HG02840 (cell line): ENCODE results near the gene PKN2.
"Not testable (repeated sequence)": the region's sequence is repeated elsewhere in the genome, so short reads cannot be mapped to it uniquely, and the experiment has no call there.

Source experiments
- ATAC-seq: cut with Tn5 transposase; IDR thresholded peaks from one replicate; pipeline ENCODE4 v1.9.1; 2021; ENCODE audit warnings: mild to moderate bottlenecking, moderate library complexity, moderate number of reproducible peaks; ENCODE audit not compliant: unreplicated experiment, low FRiP score

PKN2 gene

GRCh38 chr1:88780485-88780884, 96.4 kb downstream of the PKN2 start:
- no peak for ATAC-seq

DNA sequence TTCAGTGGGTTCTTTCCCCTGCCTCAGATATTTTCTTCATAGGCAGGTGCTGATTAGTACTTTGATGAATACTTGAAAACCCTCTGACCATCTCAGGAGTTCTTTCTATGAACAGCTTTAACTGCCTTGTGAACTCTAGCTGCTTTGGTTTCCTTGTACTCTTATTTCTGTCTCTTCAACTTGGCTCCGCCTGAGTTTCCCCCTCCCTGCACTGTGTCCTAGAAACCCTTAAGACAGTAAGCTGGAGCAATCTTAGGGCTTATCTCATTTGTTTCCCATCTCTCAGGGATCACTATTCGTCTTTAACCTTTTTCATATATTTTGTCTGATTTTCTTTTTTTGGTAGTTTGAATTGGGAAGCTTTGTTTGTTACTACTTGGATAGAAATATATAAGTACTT, 99.1 kb downstream of the PKN2 start:
- no peak for ATAC-seq

DNA sequence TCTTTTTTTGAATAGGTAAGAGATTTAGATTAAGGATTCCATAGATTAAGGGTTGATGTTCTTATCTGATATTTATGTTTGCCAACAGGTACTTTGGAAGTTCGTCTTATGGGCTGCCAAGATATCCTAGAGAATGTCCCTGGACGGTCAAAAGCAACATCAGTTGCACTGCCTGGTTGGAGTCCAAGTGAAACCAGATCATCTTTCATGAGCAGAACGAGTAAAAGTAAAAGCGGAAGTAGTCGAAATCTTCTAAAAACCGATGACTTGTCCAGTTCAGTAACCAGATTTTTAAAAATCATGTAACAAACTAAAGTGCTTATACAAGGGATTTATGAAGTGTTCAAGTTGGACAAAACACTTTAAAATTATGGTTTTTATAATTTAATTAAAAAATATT, 100.5 kb downstream of the PKN2 start:
- no peak for ATAC-seq

DNA sequence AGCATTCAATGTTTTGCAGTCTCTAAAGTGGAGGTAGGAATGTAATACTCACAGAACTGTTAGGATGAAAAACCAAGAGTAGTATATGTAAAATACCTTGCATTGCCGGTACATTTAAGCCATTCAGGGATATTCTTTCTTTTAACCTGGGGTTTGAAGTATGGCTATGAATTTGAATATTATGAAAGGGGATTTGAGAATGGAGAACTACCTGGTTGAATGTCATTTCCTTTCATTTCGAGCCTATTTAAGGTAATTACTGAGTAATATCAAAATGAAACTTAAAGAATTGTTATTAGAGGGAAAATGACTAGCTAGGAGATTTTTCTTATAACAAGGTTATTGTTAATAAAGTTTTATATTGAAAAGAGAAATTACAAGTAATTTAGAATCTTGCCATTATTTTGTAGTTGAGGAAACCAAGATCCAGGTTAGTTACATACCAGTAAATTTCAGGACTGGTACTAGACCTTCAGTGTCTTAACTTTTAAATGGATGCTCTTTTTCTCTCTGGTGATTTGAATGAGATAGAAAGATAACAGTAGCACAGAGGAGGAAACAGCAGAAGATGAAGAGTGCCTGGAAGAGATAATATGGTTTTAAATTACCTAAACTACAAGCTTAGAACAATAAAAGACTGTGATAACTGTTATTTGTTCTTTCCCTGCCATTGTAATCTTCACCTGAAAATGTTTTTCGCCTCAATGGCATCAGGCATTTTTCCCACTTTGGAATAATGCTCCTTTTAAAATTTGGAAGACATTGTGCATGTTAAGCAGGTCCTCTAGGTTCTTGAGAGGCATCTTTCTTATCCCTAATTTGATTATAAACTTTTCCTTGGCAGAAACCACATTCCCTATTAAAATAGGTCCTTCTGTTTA, 103.2 kb downstream of the PKN2 start:
- no peak for ATAC-seq

DNA sequence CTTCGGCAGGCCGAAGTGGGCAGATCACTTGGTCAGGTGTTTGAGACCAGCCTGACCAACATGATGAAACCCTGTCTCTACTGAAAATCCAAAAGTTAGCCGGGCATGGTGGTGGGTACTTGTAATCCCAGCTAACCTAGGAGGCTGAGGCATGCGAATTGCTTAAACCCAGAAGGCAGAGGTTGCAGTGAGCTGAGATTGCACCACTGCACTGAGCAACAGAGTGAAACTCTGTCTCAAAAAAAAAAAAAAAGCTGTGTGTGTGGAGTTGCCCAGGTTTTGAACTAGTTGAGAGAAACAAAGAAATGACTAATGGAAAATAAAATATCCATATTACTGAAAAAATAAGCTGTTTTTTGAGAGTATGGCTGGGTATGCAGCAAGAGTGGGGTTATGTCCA, 107.1 kb downstream of the PKN2 start:
- no peak for ATAC-seq

DNA sequence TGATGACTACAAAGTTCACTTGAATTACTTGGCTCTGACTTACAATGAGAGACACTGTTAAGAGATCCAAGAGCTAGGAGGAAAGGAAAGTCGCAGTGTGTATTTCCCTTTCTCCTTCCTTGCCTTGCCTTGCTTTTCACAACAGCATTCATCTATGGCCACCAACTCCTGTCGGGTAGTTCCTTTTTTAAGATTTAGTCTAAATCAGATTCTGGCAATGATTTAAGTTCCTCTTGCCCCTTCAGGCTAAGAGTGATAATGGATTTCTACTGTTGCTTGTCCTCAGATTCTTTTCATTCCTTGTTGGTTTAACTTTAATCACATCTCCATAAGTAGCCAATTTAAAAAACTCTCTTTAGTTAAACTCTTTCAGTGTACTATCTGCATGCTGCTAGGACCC, 115.4 kb downstream of the PKN2 start:
- no peak for ATAC-seq

DNA sequence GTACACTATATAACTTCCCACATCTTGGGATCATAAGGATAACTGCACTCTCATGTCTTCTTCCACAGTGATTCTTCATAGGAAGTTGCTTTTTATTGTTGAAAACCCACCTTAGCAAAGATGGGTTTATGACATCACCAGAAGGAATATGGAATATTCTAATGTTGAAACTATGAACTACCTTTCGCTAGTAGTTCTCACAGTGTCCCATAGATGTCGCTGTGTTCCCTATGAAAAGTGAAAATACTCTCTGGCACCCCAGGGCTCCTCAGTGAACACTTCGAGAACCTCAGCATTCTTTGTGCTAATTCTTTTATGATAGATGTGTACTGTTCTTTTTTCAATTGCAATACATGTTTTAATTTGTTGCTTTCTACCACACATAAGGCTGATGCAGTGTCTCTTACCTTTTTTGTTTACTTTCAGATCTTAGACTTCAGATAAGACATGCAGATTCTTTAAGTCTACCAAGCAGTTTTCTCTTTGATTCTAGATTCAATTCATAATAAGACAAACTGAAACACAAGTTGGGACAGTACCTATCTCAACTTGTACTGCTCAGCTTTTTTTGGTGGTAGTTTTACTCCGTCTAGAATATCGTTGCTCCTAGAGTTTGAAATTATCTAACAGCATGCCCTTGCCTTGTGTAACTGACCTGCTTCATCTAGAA, 116.4 kb downstream of the PKN2 start:
- no peak for ATAC-seq

DNA sequence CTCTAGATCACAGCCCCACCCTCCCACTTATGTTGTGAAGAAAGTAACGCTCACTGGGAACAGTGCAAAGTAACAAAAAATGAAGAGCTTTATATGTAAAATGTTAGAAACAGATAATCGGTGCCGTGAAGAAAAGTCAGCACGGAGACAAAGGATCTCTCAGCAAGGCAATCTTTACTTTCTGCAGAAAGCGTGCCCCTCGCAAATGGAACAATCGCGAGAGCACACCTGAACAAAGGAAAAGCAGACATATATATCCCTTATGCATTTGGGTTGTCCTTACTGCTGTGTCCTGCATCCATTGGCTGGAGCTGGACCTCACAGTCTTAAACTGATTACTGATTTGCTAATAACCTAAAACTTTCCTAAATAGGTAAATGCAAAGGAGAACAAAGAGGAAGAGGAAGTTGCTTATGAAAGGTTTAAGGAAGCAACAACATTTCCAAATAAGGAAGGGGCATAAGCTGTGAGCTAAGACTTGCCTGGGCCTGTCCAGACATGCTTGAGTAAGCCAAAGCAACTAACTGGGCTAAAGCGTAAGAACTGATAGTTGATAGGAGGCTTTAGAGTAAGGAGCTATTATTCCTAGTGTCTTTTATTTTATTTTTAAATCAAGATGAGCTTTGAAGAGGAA, 117.6 kb downstream of the PKN2 start:
- ATAC-seq = no peak

DNA sequence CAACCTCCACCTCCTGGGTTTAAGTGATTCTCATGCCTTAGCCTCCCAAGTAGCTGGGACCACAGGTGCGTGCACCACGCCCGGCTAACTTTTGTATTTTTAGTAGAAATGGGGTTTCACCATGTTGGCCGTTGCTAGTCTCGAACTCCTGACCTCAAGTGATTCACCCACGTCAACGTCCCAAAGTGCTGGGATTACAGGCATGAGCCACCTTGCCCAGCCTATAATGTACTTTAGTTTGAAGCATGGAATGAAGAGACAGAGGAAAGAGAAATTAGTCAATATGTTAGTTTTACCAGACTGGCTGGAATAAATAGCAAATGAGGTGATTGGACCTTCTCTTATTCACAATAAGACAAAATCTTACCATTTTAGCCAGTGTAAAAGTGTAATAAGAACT, 118.3 kb downstream of the PKN2 start:
- no peak for ATAC-seq

- ATAC-seq = no peak
These were observed 118.9 kb downstream of the PKN2 start for GRCh38 chr1:88802950-88803349.

- no peak for ATAC-seq
These were observed 119.4 kb downstream of the PKN2 start for GRCh38 chr1:88803444-88803843.

DNA sequence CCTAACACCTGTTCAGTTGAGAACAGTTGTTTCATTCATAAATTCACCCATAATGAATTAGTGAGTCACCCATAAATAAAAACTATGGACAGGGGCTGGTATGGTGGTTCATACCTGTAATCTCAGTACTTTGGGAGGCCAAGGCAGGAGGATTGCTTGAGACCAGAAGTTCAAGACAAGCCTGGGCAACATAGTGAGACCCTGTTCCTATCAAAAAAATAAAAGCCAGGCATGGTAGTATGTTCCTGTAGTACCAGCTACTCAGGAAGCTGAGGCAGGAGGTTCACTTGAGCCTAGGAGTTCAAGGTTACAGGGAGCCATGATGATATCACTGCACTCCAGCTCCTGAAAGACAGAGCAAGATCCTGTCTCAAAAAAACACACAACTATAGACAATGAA, 128.3 kb downstream of the PKN2 start:
- no peak for ATAC-seq

- no peak for ATAC-seq
These were observed 129.4 kb downstream of the PKN2 start for GRCh38 chr1:88813471-88813870.

GRCh38 chr1:88819642-88820041, 135.6 kb downstream of the PKN2 start:
- not testable (repeated sequence) for ATAC-seq

DNA sequence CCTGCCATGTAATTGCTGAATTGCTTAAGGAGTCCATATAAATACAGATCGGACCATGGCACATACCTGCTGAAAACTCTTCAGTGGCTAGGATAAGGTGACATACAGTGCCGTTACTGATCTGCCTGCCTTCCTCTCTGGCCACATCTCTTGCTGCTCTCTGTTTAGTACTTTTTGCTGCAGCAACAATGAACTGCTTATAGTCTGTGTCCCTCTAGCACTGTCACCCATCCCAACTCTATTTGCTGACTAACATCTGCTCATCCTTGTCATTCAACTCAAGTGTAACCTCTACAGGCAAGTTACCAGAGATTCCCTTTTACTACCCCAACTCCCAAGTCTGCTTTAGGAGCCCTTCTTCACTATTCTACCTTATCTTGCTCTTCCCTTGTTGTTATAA, 141.6 kb downstream of the PKN2 start:
- no peak for ATAC-seq

GRCh38 chr1:88847643-88848042, 163.6 kb downstream of the PKN2 start:
- ATAC-seq = no peak

- no peak for ATAC-seq
These were observed 167.4 kb downstream of the PKN2 start for GRCh38 chr1:88851303-88852063.

GRCh38 chr1:88867743-88868521, 183.9 kb downstream of the PKN2 start:
- no peak for ATAC-seq

DNA sequence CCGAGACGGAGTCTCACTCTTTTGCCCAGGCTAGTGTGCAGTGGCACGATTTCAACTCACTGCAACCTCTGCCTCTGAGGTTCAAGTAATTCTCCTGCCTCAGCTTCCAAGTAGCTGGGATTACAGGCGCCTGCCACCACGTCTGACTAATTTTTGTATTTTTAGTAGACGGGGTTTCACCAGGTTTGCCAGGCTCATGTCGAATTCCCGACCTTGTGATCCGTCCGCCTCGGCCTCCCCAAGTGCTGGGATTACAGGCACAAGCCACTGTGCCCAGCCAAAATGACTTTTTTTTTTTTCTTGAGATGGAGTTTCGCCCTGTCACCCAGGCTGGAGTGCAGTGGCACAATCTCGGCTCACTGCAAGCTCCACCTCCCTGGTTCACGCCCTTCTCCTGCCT, 185.6 kb downstream of the PKN2 start:
- ATAC-seq = not testable (repeated sequence)

DNA sequence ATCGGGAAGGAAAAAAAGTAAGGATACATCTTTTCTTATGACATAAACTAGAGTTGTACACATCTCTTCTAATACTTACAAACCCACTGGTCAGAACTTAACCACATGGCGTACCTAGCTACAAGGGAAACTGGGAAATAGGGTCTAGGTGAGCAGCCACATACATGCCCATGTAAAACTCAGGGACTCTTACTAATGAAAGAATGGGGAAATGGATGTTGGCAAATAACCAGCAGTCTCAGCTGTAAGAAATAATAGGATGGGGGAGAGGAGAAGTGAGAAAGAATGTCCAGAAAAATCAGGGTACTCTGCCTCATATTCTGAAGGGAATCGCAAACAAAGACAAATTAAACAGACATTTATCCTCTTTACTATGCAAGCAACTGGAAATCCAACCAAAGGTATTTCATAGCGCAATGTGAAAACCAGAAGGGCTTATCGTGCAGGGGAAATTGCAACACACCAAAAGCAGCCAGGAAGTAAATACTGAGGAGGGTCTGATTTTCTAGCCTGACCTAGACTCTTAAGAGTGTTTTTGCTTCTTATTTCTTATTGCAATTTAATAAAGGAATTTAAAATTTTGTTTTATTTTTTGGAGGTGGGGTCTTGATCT, 189.8 kb downstream of the PKN2 start:
- no peak for ATAC-seq
